Measurements from ENCODE around the gene ISM2.

DNA sequence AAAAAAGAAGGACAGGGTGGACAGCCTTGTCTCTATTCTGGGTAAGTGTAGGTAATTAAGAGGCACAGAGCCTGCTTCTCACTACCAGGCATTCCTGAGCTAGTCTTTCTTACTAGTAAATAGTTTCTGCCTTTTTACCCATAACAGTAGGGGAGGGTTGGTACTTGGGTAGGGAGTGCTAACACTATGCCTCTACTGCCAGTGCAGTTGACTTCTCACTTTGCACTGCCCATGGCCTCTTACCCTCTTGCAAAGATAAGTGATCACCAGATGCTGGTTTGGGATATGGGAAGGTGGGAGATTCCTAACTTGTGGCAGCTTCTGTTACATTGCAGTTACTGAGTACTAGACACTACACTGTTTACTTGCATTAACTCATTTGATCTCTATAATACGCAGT, 29.1 kb downstream of the ISM2 start:
- TF ChIP-seq CTCF (IDR thresholded peaks at IDR 0.05) = no peak
- no peak for TF ChIP-seq POLR2AphosphoS5 (IDR thresholded peaks at IDR 0.05)
- no peak for TF ChIP-seq POLR2A (IDR thresholded peaks at IDR 0.05)

Measured in stomach (tissue), 4 donors.